Stimulated activated naive B cell treated with anti-CD40 and anti-IgM and Interleukin-4, amounts not matched to agents 10 μg/mL and 1 μg/mL and 100 μg/mL, for 72 hours (primary cell): Measurements from ENCODE around the gene NRP2.

Source experiments
- ATAC-seq, 2 donors: fragments of 150-1000 bp; cut with Tn5 transposase; replicated peaks; 2 replicates each; pipeline ENCODE4 v1.10.0; 2021; ENCODE audit warnings: moderate library complexity in 1 of 2
- DNase-seq: peaks from one replicate; pipeline ENCODE4 v3.0.0; 2021
- H3K27ac Mint-ChIP-seq: one replicate; pipeline ENCODE4 v1.8.0; 2022; ENCODE audit warnings: mild to moderate bottlenecking, mixed read lengths
- H3K27me3 Mint-ChIP-seq, 2 donors: one replicate each; pipeline ENCODE4 v1.8.0; 2022; ENCODE audit warnings: mixed read lengths in 2 of 2
- H3K36me3 Mint-ChIP-seq, 2 donors: one replicate each; pipeline ENCODE4 v1.8.0; 2022; ENCODE audit warnings: mixed read lengths in 2 of 2, mild to moderate bottlenecking in 1 of 2
- H3K4me1 Mint-ChIP-seq, 2 donors: one replicate each; pipeline ENCODE4 v1.8.0; 2022; ENCODE audit warnings: mixed read lengths in 2 of 2, mild to moderate bottlenecking in 1 of 2
- H3K4me3 Mint-ChIP-seq, 2 donors: one replicate each; pipeline ENCODE4 v1.8.0; 2022; ENCODE audit warnings: mild to moderate bottlenecking in 2 of 2, mixed read lengths in 2 of 2, moderate library complexity in 1 of 2
- H3K9me3 Mint-ChIP-seq, 2 donors: one replicate each; pipeline ENCODE4 v1.8.0; 2022; ENCODE audit warnings: mixed read lengths in 2 of 2, mild to moderate bottlenecking in 1 of 2

The NRP2 gene, protein sequence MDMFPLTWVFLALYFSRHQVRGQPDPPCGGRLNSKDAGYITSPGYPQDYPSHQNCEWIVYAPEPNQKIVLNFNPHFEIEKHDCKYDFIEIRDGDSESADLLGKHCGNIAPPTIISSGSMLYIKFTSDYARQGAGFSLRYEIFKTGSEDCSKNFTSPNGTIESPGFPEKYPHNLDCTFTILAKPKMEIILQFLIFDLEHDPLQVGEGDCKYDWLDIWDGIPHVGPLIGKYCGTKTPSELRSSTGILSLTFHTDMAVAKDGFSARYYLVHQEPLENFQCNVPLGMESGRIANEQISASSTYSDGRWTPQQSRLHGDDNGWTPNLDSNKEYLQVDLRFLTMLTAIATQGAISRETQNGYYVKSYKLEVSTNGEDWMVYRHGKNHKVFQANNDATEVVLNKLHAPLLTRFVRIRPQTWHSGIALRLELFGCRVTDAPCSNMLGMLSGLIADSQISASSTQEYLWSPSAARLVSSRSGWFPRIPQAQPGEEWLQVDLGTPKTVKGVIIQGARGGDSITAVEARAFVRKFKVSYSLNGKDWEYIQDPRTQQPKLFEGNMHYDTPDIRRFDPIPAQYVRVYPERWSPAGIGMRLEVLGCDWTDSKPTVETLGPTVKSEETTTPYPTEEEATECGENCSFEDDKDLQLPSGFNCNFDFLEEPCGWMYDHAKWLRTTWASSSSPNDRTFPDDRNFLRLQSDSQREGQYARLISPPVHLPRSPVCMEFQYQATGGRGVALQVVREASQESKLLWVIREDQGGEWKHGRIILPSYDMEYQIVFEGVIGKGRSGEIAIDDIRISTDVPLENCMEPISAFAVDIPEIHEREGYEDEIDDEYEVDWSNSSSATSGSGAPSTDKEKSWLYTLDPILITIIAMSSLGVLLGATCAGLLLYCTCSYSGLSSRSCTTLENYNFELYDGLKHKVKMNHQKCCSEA

DNA sequence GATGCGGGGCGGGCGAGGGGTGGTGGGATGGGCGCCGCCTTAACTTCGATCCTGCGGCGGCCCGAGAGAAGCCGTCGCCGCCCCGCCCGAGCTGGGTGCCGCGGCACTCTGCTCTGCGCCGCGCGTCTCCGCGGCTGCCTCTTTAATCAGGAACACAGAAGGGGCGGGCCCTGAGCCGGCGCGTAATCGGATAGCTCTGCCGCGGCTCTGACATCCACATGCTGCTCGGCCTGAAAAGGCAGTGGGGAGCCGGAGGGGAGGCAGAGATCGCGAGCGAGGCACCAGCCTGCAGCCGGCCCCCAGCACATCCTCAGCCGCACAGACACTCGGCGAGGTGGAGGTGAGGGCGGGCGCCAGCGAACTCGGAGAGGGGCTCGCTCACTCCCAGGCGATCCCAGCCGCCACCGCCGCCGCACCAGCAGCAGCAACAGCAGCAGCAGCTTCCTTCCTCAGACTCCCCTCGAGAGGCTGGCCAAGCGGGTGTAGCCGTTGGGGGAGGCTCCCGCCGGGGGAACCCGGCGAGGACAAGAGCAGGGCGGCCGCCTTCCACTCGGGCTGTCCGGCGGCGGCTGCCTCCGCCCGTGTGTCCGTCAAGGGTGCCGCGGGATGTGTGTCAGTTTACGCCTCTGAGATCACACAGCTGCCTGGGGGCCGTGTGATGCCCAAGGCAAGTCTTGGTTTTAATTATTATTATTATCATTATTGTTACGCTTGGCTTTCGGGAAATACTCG is at the start of gene NRP2:
Gene NRP2, plus strand, starts transcription at position 263 of the 732 bp plus-strand sequence. CDS start 790 bp downstream, outside the sequence.
- H3K4me1 Mint-ChIP-seq, result peaks cover 36 to 72% of the 10 kb centered on the region in 2 donors

DNA sequence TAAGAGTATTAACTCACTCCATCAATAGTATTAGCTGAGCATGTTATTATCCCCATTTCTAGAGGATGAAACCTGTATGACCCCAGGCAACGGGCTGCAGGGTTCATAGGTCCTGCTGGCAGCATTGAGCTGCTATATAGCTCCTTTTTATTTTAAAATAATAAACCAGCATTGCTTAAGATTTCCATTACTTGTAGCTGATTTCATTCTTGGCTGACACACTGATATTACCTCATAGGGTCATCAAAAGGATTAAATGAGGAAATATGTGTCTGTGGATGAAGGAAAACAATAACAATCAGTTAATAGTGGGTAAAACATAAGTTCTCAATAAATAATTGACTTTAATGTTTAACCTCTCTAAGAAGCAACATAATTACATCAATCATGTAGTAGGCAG is 48.3 kb upstream of the NRP2 start:
- H3K9me3 Mint-ChIP-seq, result no peaks in the 10 kb centered on the region
- H3K27ac Mint-ChIP-seq, result no peak overlapping the region
- H3K4me1 Mint-ChIP-seq, result no peaks in the 10 kb centered on the region
- H3K27me3 Mint-ChIP-seq, result peaks cover 0 to 24% of the 10 kb centered on the region in 2 donors
- no peaks in the 10 kb centered on the region for H3K36me3 Mint-ChIP-seq
- no peak for DNase-seq
- no peak overlapping the region for H3K4me3 Mint-ChIP-seq
- no peak for ATAC-seq

More for the DNA sequence above, at the start of gene NRP2:
- peak; percentile 57 for DNase-seq
- peak; percentile 83 to 84 for ATAC-seq
- Mint-ChIP-seq H3K36me3 (no peaks in the 10 kb centered on the region), H3K9me3 (no peaks in the 10 kb centered on the region), H3K27me3 (peaks cover 9 to 35% of the 10 kb centered on the region in 2 donors), H3K27ac (peak within 1 kb of the TSS; percentile 84), H3K4me3 (peak within 1 kb of the TSS; percentile 91 to 92)

DNA sequence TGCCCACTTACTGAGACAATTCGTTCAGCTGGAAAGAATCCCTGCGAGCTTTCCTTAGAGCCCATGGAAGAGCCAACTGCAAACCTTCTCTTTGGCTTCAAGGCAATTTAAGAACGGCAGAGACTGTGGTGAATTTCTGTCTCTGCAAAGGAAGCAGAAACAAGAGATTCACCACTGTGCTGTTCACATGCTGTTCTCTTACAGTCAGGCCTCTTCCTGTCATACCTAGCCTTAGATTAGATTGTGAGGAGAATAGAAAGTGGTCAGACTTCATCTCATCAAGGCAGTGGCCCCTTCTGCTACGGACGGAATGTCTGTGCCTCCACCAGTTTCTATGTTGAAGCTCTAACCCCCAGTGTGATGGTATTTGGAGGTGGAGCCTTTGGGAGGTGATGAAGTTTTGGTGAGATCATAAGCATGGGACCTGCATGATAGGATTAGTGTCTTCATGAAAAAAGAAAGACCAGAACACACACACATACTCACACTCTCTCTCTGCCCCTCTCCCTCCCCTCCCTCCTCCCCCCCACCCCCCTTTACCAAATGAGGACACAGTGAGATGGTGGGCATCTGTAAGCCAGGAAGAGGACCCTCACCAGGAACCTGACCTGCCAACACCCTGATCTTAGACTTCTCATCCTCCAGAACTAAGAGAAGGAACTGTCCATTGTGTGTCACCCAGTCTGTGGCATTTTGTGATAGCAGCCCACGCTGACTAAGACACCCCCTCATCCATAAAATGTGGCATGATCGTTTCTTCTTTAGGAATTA is 45.6 kb upstream of the NRP2 start:
- Mint-ChIP-seq H3K4me1 (peaks cover 0 to 5% of the 10 kb centered on the region in 2 donors), H3K27ac (no peak overlapping the region), H3K27me3 (peaks cover 5 to 35% of the 10 kb centered on the region in 2 donors), H3K4me3 (no peak overlapping the region), H3K9me3 (peaks cover 0 to 3% of the 10 kb centered on the region in 2 donors), H3K36me3 (no peaks in the 10 kb centered on the region)
- ATAC-seq (no peak), DNase-seq (no peak)

DNA sequence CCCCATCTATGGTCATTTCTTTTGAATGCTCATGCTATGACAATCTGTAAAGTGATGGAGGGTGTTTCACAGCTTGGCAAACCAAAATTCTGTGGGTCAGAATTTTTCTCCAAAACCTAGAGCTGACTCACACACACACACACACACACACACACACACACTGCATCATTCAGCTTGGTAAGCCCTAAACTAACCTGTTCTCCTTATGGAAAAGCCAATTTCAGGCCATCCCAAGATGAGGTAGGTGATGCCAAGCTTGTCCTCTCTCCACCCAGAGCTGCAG is 45.0 kb upstream of the NRP2 start:
- no peak for DNase-seq
- no peak overlapping the region for H3K27ac Mint-ChIP-seq
- no peak overlapping the region for H3K4me3 Mint-ChIP-seq
- ATAC-seq, result no peak
- peaks cover 10 to 40% of the 10 kb centered on the region in 2 donors for H3K27me3 Mint-ChIP-seq
- peaks cover 0 to 5% of the 10 kb centered on the region in 2 donors for H3K4me1 Mint-ChIP-seq
- H3K9me3 Mint-ChIP-seq, result peaks cover 0 to 3% of the 10 kb centered on the region in 2 donors
- H3K36me3 Mint-ChIP-seq, result no peaks in the 10 kb centered on the region

DNA sequence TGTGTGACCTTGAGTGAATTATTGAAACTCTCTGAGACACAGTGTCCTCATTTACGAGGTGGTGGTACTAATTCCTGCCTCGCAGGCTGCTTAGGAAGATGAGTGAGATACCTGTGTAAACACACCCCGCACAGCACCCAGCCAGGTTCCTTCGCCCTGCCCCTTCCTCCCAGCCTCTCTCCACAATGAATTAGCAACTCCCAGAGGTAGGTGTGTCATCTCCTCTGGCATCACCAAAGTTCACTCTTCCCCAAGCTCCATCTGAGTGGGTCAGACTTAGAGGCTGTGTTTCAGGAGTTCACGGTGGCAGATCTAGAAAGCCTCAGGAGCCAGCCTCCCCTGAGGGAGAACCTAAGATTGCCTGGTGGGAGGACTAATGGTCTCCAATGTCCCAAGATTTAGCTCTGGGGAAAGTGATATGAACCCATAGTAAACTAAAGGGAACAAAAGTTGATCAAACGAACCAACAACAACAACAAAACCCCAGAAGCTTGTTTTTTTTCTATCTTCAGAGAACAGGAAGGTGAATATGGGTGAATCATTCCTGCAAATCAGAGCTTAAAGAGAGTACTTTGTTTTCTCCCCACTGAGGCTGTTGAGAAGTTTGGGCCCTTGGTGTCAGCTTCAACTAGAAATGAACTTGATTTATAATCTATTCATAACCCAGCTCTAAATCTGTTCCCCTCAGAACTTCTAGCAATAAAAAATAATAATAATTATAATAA is 44.4 kb upstream of the NRP2 start:
- H3K9me3 Mint-ChIP-seq, result peaks cover 0 to 3% of the 10 kb centered on the region in 2 donors
- H3K4me3 Mint-ChIP-seq, result no peak overlapping the region
- ATAC-seq (no peak), DNase-seq (no peak)
- no peaks in the 10 kb centered on the region for H3K36me3 Mint-ChIP-seq
- peaks cover 0 to 5% of the 10 kb centered on the region in 2 donors for H3K4me1 Mint-ChIP-seq
- no peak overlapping the region for H3K27ac Mint-ChIP-seq
- peaks cover 17 to 47% of the 10 kb centered on the region in 2 donors for H3K27me3 Mint-ChIP-seq

DNA sequence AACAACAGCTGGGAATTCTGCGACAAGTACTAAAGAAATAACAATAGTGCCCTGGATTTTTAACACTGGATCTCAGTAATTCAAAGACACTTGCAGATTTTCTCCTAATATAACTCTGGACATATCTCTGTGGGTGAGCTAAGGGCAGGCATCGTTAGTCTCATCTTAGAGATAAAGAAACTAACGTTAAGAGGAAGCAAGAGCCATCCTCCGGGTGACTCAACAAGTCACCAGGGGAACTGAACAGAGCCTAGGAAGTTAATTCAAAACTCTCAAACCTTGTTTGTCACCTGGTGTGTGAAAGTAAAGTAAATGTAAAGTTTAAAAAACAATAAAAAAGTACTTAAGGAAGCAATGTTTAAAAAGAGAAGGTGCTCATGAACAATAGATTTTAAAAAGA is 41.6 kb upstream of the NRP2 start:
- H3K27ac Mint-ChIP-seq, result no peak overlapping the region
- H3K9me3 Mint-ChIP-seq, result peaks cover 0 to 3% of the 10 kb centered on the region in 2 donors
- no peaks in the 10 kb centered on the region for H3K36me3 Mint-ChIP-seq
- H3K4me3 Mint-ChIP-seq, result no peak overlapping the region
- H3K27me3 Mint-ChIP-seq, result peaks cover 32 to 43% of the 10 kb centered on the region in 2 donors
- peak; percentile 94 to 98 for ATAC-seq
- DNase-seq, result no peak
- peaks cover 0 to 5% of the 10 kb centered on the region in 2 donors for H3K4me1 Mint-ChIP-seq

DNA sequence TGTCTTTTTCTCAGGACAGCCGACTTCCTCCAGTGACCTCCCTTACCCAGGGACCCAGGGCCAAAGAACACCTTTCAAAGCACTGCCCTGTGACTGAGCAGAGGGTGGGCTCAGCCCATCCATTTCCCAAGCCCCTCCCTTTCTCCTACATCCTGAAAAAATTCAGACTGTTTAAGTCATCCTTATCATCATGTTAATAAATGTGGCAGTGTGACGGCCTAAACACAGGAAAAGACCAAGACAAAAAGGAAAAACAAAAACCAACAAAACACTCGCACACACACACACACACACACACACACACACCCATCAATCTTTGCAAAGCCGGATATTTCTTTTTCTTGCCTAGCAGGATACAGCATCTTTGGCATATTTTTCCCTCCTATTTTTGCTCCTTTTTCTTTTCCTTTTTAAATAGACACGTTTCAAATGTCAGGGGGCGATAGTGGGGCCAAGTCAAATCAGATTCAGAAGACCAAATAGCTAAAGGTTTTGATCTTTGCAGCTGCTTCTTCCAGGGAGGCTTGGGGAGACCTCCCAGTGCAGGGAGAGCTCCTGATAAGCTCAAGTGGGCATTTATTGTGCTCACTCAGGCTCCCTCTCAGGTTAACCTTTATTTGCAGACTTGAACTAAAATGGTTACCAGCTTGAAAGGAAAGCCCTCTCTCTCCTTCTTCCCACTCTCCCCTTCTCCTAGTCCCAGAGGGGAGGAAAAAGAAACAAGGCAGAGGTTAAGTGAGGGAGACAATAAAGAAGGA is 39.5 kb upstream of the NRP2 start:
- Mint-ChIP-seq H3K4me1 (peaks cover 6 to 15% of the 10 kb centered on the region in 2 donors), H3K27ac (no peak overlapping the region), H3K4me3 (no peak overlapping the region), H3K27me3 (peaks cover 38 to 40% of the 10 kb centered on the region in 2 donors), H3K36me3 (no peaks in the 10 kb centered on the region), H3K9me3 (peaks cover 0 to 3% of the 10 kb centered on the region in 2 donors)
- DNase-seq (no peak), ATAC-seq (no peak)

DNA sequence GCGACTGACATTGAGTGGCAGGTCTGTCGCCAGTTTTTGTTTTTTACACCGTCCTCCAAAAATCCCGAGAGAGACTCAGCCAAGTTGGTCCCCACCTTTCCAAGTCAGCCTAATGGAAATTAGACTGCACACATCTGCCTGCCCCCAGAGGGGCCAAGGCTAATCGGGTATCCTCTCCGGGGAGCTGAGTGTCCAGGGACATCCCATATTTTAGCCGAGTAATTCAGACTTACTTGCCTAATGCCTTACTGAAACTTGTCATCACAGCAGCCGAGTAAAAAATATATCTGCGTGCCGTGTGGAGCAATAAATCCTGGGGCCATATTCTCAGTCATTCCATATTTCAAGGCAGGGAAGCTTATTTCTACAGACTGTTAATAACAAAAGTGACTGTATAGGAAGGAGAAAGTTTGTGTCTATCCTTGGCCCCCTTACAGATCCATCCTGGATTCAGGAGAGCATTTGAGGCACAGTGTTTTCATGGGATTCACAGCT is 38.9 kb upstream of the NRP2 start:
- no peak overlapping the region for H3K4me3 Mint-ChIP-seq
- no peaks in the 10 kb centered on the region for H3K36me3 Mint-ChIP-seq
- H3K4me1 Mint-ChIP-seq, result peaks cover 6 to 15% of the 10 kb centered on the region in 2 donors
- no peak overlapping the region for H3K27ac Mint-ChIP-seq
- DNase-seq (no peak), ATAC-seq (no peak)
- peaks cover 0 to 3% of the 10 kb centered on the region in 2 donors for H3K9me3 Mint-ChIP-seq
- H3K27me3 Mint-ChIP-seq, result peaks cover 41% of the 10 kb centered on the region in 2 donors

DNA sequence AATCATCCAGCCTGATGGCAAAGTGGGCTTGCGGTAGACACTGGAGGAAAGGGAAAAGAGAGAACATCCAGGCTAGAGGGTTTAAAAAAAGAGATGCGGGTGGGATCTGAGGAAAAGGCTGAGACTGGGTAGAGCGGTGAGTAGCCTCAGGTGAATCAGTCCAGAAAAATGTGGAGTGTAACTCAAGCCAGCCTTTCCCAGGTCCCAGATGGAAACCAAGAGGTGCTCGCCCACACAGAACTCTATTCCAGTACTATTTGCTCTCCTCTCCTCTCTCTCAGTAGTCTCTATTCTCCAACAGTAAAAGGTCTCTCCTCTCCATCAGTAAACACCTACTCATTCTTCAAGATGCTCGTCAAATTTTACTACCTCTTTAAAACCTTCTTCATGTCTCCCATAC is 38.3 kb upstream of the NRP2 start:
- no peak for DNase-seq
- ATAC-seq, result no peak
- Mint-ChIP-seq H3K4me1 (peaks cover 6 to 15% of the 10 kb centered on the region in 2 donors), H3K27ac (no peak overlapping the region), H3K27me3 (peaks cover 46 to 47% of the 10 kb centered on the region in 2 donors), H3K4me3 (no peak overlapping the region), H3K36me3 (no peaks in the 10 kb centered on the region), H3K9me3 (peaks cover 0 to 3% of the 10 kb centered on the region in 2 donors)

DNA sequence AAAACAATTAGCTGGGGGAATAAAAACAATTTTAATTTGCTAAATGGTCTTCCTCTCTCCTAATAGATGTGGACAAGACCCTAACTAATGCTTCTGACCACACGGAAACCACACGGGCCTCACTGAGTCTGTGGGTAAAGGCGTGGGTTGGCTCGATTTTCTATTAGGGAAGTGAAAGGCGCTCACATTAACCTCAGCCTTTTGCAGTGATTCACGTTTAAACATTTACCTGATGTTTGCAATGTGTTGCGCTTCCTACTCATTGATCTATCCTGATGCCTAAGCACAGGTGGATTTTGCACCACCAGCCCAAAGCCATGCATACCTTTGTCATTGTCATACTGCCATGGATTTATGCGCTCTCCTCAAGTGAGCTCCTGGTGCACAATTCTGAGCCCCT is 35.6 kb upstream of the NRP2 start:
- peaks cover 8 to 15% of the 10 kb centered on the region in 2 donors for H3K4me1 Mint-ChIP-seq
- peak; percentile 89 to 90 for ATAC-seq
- H3K36me3 Mint-ChIP-seq, result no peaks in the 10 kb centered on the region
- H3K27me3 Mint-ChIP-seq, result peaks cover 36 to 49% of the 10 kb centered on the region in 2 donors
- DNase-seq, result peak; percentile 35
- H3K4me3 Mint-ChIP-seq, result no peak overlapping the region
- H3K27ac Mint-ChIP-seq, result no peak overlapping the region
- H3K9me3 Mint-ChIP-seq, result no peaks in the 10 kb centered on the region

DNA sequence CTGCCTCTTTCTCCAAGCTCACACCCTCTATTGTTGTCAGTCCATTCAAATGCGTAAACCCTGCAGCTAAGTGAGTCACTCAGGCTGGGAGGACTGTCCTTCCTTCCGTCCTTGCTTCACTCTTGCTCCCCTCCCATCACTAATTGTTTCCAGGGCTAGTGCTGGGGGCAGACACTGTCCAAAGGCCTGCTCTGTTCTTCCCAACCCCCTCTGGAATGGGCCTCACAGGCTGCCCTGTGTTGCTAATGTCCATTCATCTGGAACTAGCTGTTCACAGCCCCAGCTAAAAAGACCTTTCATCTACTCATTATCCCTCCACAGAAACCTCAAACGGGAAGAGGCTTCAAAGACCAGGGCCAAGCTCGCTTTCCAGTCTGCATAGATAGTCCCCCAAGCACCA is 31.9 kb upstream of the NRP2 start:
- no peaks in the 10 kb centered on the region for H3K36me3 Mint-ChIP-seq
- no peaks in the 10 kb centered on the region for H3K9me3 Mint-ChIP-seq
- no peak overlapping the region for H3K4me3 Mint-ChIP-seq
- DNase-seq (no peak), ATAC-seq (no peak)
- H3K27ac Mint-ChIP-seq, result no peak overlapping the region
- H3K27me3 Mint-ChIP-seq, result peaks cover 15 to 25% of the 10 kb centered on the region in 2 donors
- peaks cover 8 to 17% of the 10 kb centered on the region in 2 donors for H3K4me1 Mint-ChIP-seq

DNA sequence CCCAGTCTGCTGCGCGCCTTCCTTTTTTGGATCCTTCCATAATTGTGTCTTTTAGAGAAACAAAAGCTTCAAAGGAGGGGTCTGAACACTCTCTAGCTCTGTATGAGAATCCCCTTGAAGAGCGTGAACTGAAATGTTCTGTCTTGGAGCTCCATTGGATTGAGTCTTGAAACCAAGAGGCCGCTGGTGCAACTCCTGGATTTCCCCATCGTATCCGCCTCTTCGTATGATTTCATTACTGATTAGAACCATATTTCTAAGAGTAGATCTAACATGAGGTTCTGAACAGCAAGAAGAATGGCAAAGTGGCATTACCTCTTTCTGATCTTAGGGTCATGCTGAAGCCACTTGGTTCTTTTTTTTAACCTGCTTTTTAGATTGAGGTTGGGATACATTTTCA is 31.4 kb upstream of the NRP2 start:
- Mint-ChIP-seq H3K4me1 (peaks cover 8 to 17% of the 10 kb centered on the region in 2 donors), H3K9me3 (no peaks in the 10 kb centered on the region), H3K27me3 (peaks cover 17 to 26% of the 10 kb centered on the region in 2 donors), H3K4me3 (no peak overlapping the region), H3K27ac (no peak overlapping the region), H3K36me3 (no peaks in the 10 kb centered on the region)
- no peak for DNase-seq
- ATAC-seq, result no peak
